SK-N-SH (cell line): ENCODE results near the gene RHOH. TPM values are rescaled to one million over a fixed set of nuclear protein-coding genes. Genes with fewer than 3 reads are reported as not detected.

Experiments used
- CTCF ChIA-PET: fragments of 300-600, 350-600 bp; formaldehyde crosslinking; extraction: SDS; loops from one replicate; lab custom pipeline; 2021; lab: Yijun Ruan, JAX
- POLR2A ChIA-PET: fragments of 350-600 bp; sonication (Branson Sonifier 250); formaldehyde crosslinking; extraction: SDS; loops from one replicate; lab custom pipeline; 2020; ENCODE audit warnings: antibody characterized with exemption, inconsistent platforms; lab: Yijun Ruan, JAX
- DNase-seq: peaks from one replicate; pipeline ENCODE4 v3.0.0; 2012
- H2AFZ ChIP-seq: fragments of 200-600 bp; sonication (generic); 2 replicates; pipeline ENCODE4 v1.8.1; 2016; ENCODE audit warnings: antibody characterized with exemption, mild to moderate bottlenecking, low read depth
- H3F3A ChIP-seq: fragments of 200-600 bp; sonication (generic); replicated peaks from 2 replicates; pipeline ENCODE3; 2016; ENCODE audit warnings: antibody characterized with exemption, mild to moderate bottlenecking; ENCODE audit not compliant: insufficient read depth
- H3K27ac ChIP-seq, 2 experiments: fragments of 200-500 bp in 1 of 2; fragments of 200-600 bp in 1 of 2; sonication (Bioruptor generic) in 1 of 2; sonication (generic), shearing (Covaris generic) in 1 of 2; 2 replicates each; pipeline versions ENCODE4 v1.5.1 to v1.6.1; 2014 to 2016; ENCODE audit warnings: low read depth in 2 of 2, inconsistent platforms in 1 of 2, low read length in 1 of 2, mild to moderate bottlenecking in 1 of 2, mixed read lengths in 1 of 2
- H3K27me3 ChIP-seq: fragments of 200-600 bp; sonication (generic), shearing (Covaris generic); 2 replicates; pipeline ENCODE4 v1.6.1; 2016; ENCODE audit warnings: mixed run types; ENCODE audit not compliant: insufficient read depth
- H3K36me3 ChIP-seq, 2 experiments: fragments of 200-500 bp in 1 of 2; fragments of 200-600 bp in 1 of 2; sonication (Bioruptor generic) in 1 of 2; sonication (generic) in 1 of 2; replicated peaks in 1 of 2; 2 replicates each; pipeline versions ENCODE3 to v1.5.1; 2014 to 2016; ENCODE audit warnings: low read length in 1 of 2, mild to moderate bottlenecking in 1 of 2; ENCODE audit not compliant: insufficient read depth in 2 of 2, control insufficient read depth in 1 of 2
- H3K4me1 ChIP-seq, 2 experiments: fragments of 200-500 bp in 1 of 2; fragments of 200-600 bp in 1 of 2; sonication (Bioruptor generic) in 1 of 2; sonication (generic), shearing (Covaris generic) in 1 of 2; 2 replicates each; pipeline versions ENCODE4 v1.5.1 to v1.6.1; 2014 to 2016; ENCODE audit warnings: low read depth in 1 of 2, low read length in 1 of 2, mixed run types in 1 of 2; ENCODE audit not compliant: insufficient read depth in 2 of 2, control insufficient read depth in 1 of 2
- H3K4me2 ChIP-seq: fragments of 200-600 bp; sonication (generic), shearing (Covaris generic); 2 replicates; pipeline ENCODE4 v1.6.1; 2017; ENCODE audit warnings: mixed run types
- H3K4me3 ChIP-seq, 2 experiments: fragments of 200-500 bp in 1 of 2; fragments of 200-600 bp in 1 of 2; sonication (Bioruptor generic) in 1 of 2; sonication (generic), shearing (Covaris generic) in 1 of 2; 2 replicates each; pipeline versions ENCODE4 v1.5.1 to v1.8.1; 2014 to 2016; ENCODE audit warnings: low read depth in 2 of 2, inconsistent platforms in 1 of 2, low read length in 1 of 2, mild to moderate bottlenecking in 1 of 2, mixed read lengths in 1 of 2, moderate library complexity in 1 of 2
- H3K79me2 ChIP-seq: fragments of 200-600 bp; sonication (generic); 2 replicates; pipeline ENCODE4 v1.8.1; 2017; ENCODE audit warnings: mild to moderate bottlenecking; ENCODE audit not compliant: insufficient read depth
- H3K9ac ChIP-seq: fragments of 200-600 bp; sonication (generic); 2 replicates; pipeline ENCODE4 v1.6.1; 2017; ENCODE audit warnings: mixed run types
- H3K9me2 ChIP-seq: fragments of 200-600 bp; sonication (generic); 2 replicates; pipeline ENCODE4 v1.6.1; 2017; ENCODE audit warnings: mixed run types
- H3K9me3 ChIP-seq: fragments of 200-600 bp; sonication (generic); 2 replicates; pipeline ENCODE4 v1.6.1; 2017; ENCODE audit warnings: mixed run types, mild to moderate bottlenecking, moderate library complexity
- H4K20me1 ChIP-seq: fragments of 200-600 bp; sonication (generic); 2 replicates; pipeline ENCODE4 v1.6.1; 2017; ENCODE audit warnings: mild to moderate bottlenecking, mixed run types; ENCODE audit not compliant: insufficient read depth
- CHD2 ChIP-seq: fragments of 150-350 bp; IDR thresholded peaks from 2 replicates; pipeline ENCODE4 v1.6.1; 2018; ENCODE audit warnings: low read length; ENCODE audit not compliant: partially characterized antibody
- CTCF ChIP-seq: fragments of 200-600 bp; sonication (generic); IDR thresholded peaks from 2 replicates; pipeline ENCODE4 v1.6.1; 2017; ENCODE audit warnings: antibody characterized with exemption, mild to moderate bottlenecking, moderate library complexity
- EP300 ChIP-seq, 2 experiments: IDR thresholded peaks; 2 replicates each; pipeline versions ENCODE4 v1.4.0 to v1.6.1; 2012; ENCODE audit warnings: borderline replicate concordance in 1 of 2, low read depth in 1 of 2, low read length in 1 of 2
- FOSL2 ChIP-seq: IDR thresholded peaks from 2 replicates; pipeline ENCODE4 v1.4.0; 2012; ENCODE audit warnings: low read depth, mild to moderate bottlenecking, moderate library complexity, borderline replicate concordance
- FOXM1 ChIP-seq: IDR thresholded peaks from 2 replicates; pipeline ENCODE4 v1.4.0; 2012; ENCODE audit warnings: low read depth, mild to moderate bottlenecking
- IRF3 ChIP-seq: fragments of 150-350 bp; IDR thresholded peaks from 2 replicates; pipeline ENCODE4 v1.6.1; 2016; ENCODE audit warnings: mild to moderate bottlenecking, low read depth, low read length
- MXI1 ChIP-seq: IDR thresholded peaks from 2 replicates; pipeline ENCODE4 v1.6.1; 2012; ENCODE audit warnings: mild to moderate bottlenecking, low read depth, low read length, improper control_type of control experiment
- RCOR1 ChIP-seq: fragments of 150-350 bp; IDR thresholded peaks from 2 replicates; pipeline ENCODE4 v1.6.1; 2017; ENCODE audit warnings: antibody characterized with exemption, low read length
- REST ChIP-seq: IDR thresholded peaks from 2 replicates; pipeline ENCODE4 v1.6.1; 2012; ENCODE audit warnings: mild to moderate bottlenecking, low read depth, low read length, moderate library complexity
- RFX5 ChIP-seq: IDR thresholded peaks from 2 replicates; pipeline ENCODE4 v1.6.1; 2012; ENCODE audit warnings: mild to moderate bottlenecking, improper control_type of control experiment, low read length
- SMC3 ChIP-seq: IDR thresholded peaks from 2 replicates; pipeline ENCODE4 v1.6.1; 2012; ENCODE audit warnings: low read depth, low read length, improper control_type of control experiment
- USF1 ChIP-seq: IDR thresholded peaks from 2 replicates; pipeline ENCODE4 v1.4.0; 2012; ENCODE audit warnings: low read depth, borderline replicate concordance
- ZBTB33 ChIP-seq: IDR thresholded peaks from 2 replicates; pipeline ENCODE4 v1.4.0; 2012; ENCODE audit warnings: low read depth, borderline replicate concordance
- WGBS: methylation state at CpG from one replicate; pipeline ENCODE4 v1.1.6; 2017; ENCODE audit warnings: low lambda C conversion rate; 5-methylcytosine and 5-hydroxymethylcytosine counted together
- polyA plus RNA-seq, 3 experiments: library from polyadenylated mRNA; depleted of rRNA; stranded (reverse); fragments of >200 nt; gene quantifications; 2 replicates each; pipeline ENCODE4 v1.2.3, GENCODE V29; 2012

The RHOH gene
- polyA plus RNA-seq, 1 of the 3 experiments (the other 2 are of a cell fraction), result not detected

GRCh38 chr4:40256817-40257216 lies 60.0 kb downstream of the RHOH start:
- no peak overlapping the region for H3K4me3 ChIP-seq
- POLR2A ChIA-PET, result no interaction called here
- H3K9me2 ChIP-seq, result no peaks in the 10 kb centered on the region
- WGBS, result 98% methylated on average over 3 of the region's 3 CpGs
- peaks cover 5 to 22% of the 10 kb centered on the region in 2 experiments for H3K4me1 ChIP-seq
- no peaks in the 10 kb centered on the region for H3K79me2 ChIP-seq
- no peak for DNase-seq
- CTCF ChIA-PET, result no interaction called here
- TF ChIP-seq IRF3 (no peak), RFX5 (no peak), SMC3 (no peak), MXI1 (no peak), CTCF (no peak), RCOR1 (no peak), REST (no peak), CHD2 (no peak), ZBTB33 (no peak), FOSL2 (no peak), USF1 (no peak), EP300 (IDR thresholded peaks at IDR 0.05; ENCODE audit: borderline replicate concordance in 1 of 2, low read depth in 1 of 2, low read length in 1 of 2) (no peak), FOXM1 (no peak)
- no peaks in the 10 kb centered on the region for H3K9me3 ChIP-seq
- no peaks in the 10 kb centered on the region for H3K36me3 ChIP-seq
- peaks cover 40% of the 10 kb centered on the region for H3F3A ChIP-seq
- H3K27ac ChIP-seq, result peak overlapping the region in 1 of 2 experiments; percentile 95; a peak in 2 of 4 replicates
- H2AFZ ChIP-seq, result 0 out of 2 replicates have a peak overlapping the region, but pooled peaks have one; percentile 5
- H3K9ac ChIP-seq, result no peak overlapping the region
- H4K20me1 ChIP-seq, result no peaks in the 10 kb centered on the region
- peak overlapping the region; percentile 16; the same call in 1 of the 2 replicates for H3K4me2 ChIP-seq
- H3K27me3 ChIP-seq, result no peaks in the 10 kb centered on the region
